Sciatic nerve (tissue), 2 donors: ENCODE measurements around the gene PARN. TPM values are rescaled to one million over a fixed set of nuclear protein-coding genes. Genes with fewer than 3 reads are reported as not detected.

Experiments used
- ATAC-seq: fragments of 200-7000 bp; cut with Tn5 transposase; one replicate; pipeline ENCODE4 v1.9.1; 2020; ENCODE audit warnings: mild to moderate bottlenecking, moderate library complexity
- DNase-seq: peaks from one replicate; pipeline ENCODE4 v3.0.0-alpha.2; 2020; ENCODE audit warnings: low spot score
- intact Hi-C: fragments of 100-400 bp; cut with DNase I; formaldehyde crosslinking; loops from one replicate; pipeline ENCODE4 v1.14.2; 2022
- total RNA-seq: library from RNA; stranded (reverse); fragmentation: NEBNext Ultra II Directional; extraction: Animal tissue kit (Norgen Biotek cat#: 25700); gene quantifications from one replicate; pipeline ENCODE4 v1.2.1, GENCODE V29; 2021
- donor health status: DM: no; HTN: no; CAD: no.
- donor health status: DM: no; HTN: no; CAD: no.

Gene PARN
- total RNA-seq, 1 donor from 2014 or later, result 31.6 TPM

GRCh38 chr16:14510581-14510938 lies 119.5 kb downstream of the PARN start:
- intact Hi-C loops, result no loop called here
- no peak for DNase-seq

GRCh38 chr16:14509675-14510132 lies 120.4 kb downstream of the PARN start:
- intact Hi-C loops, result no loop called here
- DNase-seq (no peak), ATAC-seq (peak; percentile 45)

More at GRCh38 chr16:14510581-14510938, 119.5 kb downstream of the PARN start:
- no peak for ATAC-seq

- no peak for DNase-seq
- intact Hi-C loops, result no loop called here
- no peak for ATAC-seq
Observed at GRCh38 chr16:14509055-14509454, 121.0 kb downstream of the PARN start.

GRCh38 chr16:14505846-14506245 lies 124.2 kb downstream of the PARN start:
- DNase-seq, result no peak
- no peak for ATAC-seq
- intact Hi-C loops, result no loop called here

GRCh38 chr16:14502932-14503741 lies 126.9 kb downstream of the PARN start:
- DNase-seq, result no peak
- intact Hi-C loops, result no loop called here

GRCh38 chr16:14502256-14502875 lies 127.7 kb downstream of the PARN start:
- no peak for DNase-seq
- ATAC-seq, result no peak
- intact Hi-C loops, result no loop called here

More at GRCh38 chr16:14502932-14503741, 126.9 kb downstream of the PARN start:
- ATAC-seq, result no peak

GRCh38 chr16:14501331-14502255 lies 128.5 kb downstream of the PARN start:
- intact Hi-C loops, result no loop called here
- DNase-seq (peak; percentile 85), ATAC-seq (peak; percentile 98)

GRCh38 chr16:14500791-14501190 lies 129.3 kb downstream of the PARN start:
- ATAC-seq (no peak), DNase-seq (no peak)
- intact Hi-C loops, result no loop called here

- no peak for DNase-seq
- intact Hi-C loops, result no loop called here
- ATAC-seq, result no peak
Observed at GRCh38 chr16:14499110-14499509, 130.9 kb downstream of the PARN start.

GRCh38 chr16:14497245-14498082 lies 132.6 kb downstream of the PARN start:
- no peak for DNase-seq

GRCh38 chr16:14496786-14497185 lies 133.3 kb downstream of the PARN start:
- intact Hi-C loops, result no loop called here
- no peak for ATAC-seq
- DNase-seq, result no peak

More at GRCh38 chr16:14497245-14498082, 132.6 kb downstream of the PARN start:
- ATAC-seq, result no peak
- intact Hi-C loops, result no loop called here

GRCh38 chr16:14496047-14496770 lies 133.9 kb downstream of the PARN start:
- ATAC-seq, result no peak
- no peak for DNase-seq
- intact Hi-C loops, result no loop called here

- DNase-seq, result no peak
- intact Hi-C loops, result no loop called here
- ATAC-seq, result no peak
Observed at GRCh38 chr16:14495213-14496046, 134.6 kb downstream of the PARN start.

- intact Hi-C loops, result no loop called here
- DNase-seq (no peak), ATAC-seq (no peak)
Observed at GRCh38 chr16:14494396-14494966, 135.6 kb downstream of the PARN start.

GRCh38 chr16:14493791-14494190 lies 136.3 kb downstream of the PARN start:
- intact Hi-C loops, result no loop called here
- ATAC-seq (no peak), DNase-seq (no peak)

GRCh38 chr16:14492614-14493013 lies 137.4 kb downstream of the PARN start:
- DNase-seq (no peak), ATAC-seq (no peak)
- intact Hi-C loops, result no loop called here
